ENCODE results near the gene SLIT3.

The SLIT3 gene

DNA sequence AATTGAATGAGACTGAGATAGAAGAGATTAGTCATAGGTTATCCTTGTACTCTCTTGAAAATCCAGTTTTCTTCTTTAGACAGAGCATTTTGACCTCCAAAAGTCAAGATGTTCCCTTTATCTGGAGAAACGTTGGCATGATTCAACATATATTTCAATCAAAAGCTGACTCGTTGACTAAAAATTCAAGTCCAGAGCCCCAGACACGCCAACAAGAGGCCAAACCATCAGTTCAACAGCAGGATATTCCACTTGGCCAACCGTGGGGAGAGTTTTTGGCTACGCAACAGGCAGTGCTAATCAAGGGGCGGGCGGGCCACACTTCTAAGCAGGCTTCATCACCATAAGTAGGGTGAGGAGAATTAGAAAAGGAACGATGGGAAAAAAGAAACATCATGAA lies 119.1 kb downstream of the SLIT3 start:
- no peak overlapping the region for H3K4me3 Mint-ChIP-seq
- no peaks in the 10 kb centered on the region for H3K9me3 Mint-ChIP-seq
- H3K27ac Mint-ChIP-seq, result no peak overlapping the region
- no peaks in the 10 kb centered on the region for H3K36me3 Mint-ChIP-seq (ENCODE audit: low read depth)
- TF ChIP-seq, protein P1, sequence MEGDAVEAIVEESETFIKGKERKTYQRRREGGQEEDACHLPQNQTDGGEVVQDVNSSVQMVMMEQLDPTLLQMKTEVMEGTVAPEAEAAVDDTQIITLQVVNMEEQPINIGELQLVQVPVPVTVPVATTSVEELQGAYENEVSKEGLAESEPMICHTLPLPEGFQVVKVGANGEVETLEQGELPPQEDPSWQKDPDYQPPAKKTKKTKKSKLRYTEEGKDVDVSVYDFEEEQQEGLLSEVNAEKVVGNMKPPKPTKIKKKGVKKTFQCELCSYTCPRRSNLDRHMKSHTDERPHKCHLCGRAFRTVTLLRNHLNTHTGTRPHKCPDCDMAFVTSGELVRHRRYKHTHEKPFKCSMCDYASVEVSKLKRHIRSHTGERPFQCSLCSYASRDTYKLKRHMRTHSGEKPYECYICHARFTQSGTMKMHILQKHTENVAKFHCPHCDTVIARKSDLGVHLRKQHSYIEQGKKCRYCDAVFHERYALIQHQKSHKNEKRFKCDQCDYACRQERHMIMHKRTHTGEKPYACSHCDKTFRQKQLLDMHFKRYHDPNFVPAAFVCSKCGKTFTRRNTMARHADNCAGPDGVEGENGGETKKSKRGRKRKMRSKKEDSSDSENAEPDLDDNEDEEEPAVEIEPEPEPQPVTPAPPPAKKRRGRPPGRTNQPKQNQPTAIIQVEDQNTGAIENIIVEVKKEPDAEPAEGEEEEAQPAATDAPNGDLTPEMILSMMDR (IDR thresholded peaks at IDR 0.05), result no peak
- H3K27me3 Mint-ChIP-seq (ENCODE audit: low read depth, poor library complexity), result peaks cover 3% of the 10 kb centered on the region
- no peaks in the 10 kb centered on the region for H3K4me1 Mint-ChIP-seq
- DNase-seq, result no peak

DNA sequence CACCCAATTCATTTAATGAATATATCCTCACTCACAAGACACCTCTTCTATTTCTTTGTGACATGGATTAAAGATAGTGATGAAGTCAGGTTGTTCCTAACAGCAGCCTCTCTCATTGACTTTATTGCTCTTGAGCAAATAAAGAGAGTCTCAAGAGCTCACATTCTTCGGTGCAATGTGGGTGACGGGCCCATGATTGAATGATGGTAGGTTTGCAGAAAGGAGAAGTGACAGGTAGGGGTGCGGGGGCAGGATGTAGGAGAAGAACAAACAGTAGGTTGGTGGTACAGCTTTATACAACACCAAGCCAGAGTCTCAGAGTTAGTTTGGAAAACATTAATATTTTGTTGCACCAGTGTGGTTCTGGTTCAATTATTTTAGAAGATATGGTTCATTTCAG lies 122.2 kb downstream of the SLIT3 start:
- H3K27me3 Mint-ChIP-seq (ENCODE audit: low read depth, poor library complexity), result peaks cover 8% of the 10 kb centered on the region
- H3K27ac Mint-ChIP-seq, result no peak overlapping the region
- no peak for DNase-seq
- H3K36me3 Mint-ChIP-seq (ENCODE audit: low read depth), result no peaks in the 10 kb centered on the region
- TF ChIP-seq, protein P1 (IDR thresholded peaks at IDR 0.05), result no peak
- no peaks in the 10 kb centered on the region for H3K9me3 Mint-ChIP-seq
- no peaks in the 10 kb centered on the region for H3K4me1 Mint-ChIP-seq
- no peak overlapping the region for H3K4me3 Mint-ChIP-seq

GRCh38 chr5:169178274-169178673 lies 122.7 kb downstream of the SLIT3 start:
- Mint-ChIP-seq H3K4me3 (no peak overlapping the region), H3K4me1 (no peaks in the 10 kb centered on the region), H3K36me3 (ENCODE audit: low read depth) (no peaks in the 10 kb centered on the region), H3K27ac (no peak overlapping the region), H3K9me3 (no peaks in the 10 kb centered on the region), H3K27me3 (ENCODE audit: low read depth, poor library complexity) (peaks cover 8% of the 10 kb centered on the region)
- TF ChIP-seq, protein P1 (IDR thresholded peaks at IDR 0.05), result no peak
- no peak for DNase-seq

- Mint-ChIP-seq H3K36me3 (ENCODE audit: low read depth) (no peaks in the 10 kb centered on the region), H3K4me3 (no peak overlapping the region), H3K4me1 (no peaks in the 10 kb centered on the region), H3K9me3 (no peaks in the 10 kb centered on the region), H3K27me3 (ENCODE audit: low read depth, poor library complexity) (peaks cover 11% of the 10 kb centered on the region), H3K27ac (peak overlapping the region; percentile 3)
- DNase-seq, result no peak
- TF ChIP-seq, protein P1 (IDR thresholded peaks at IDR 0.05), result no peak
Measured at GRCh38 chr5:169176709-169177694, 123.9 kb downstream of the SLIT3 start.

- no peaks in the 10 kb centered on the region for H3K36me3 Mint-ChIP-seq (ENCODE audit: low read depth)
- H3K4me1 Mint-ChIP-seq, result no peaks in the 10 kb centered on the region
- H3K9me3 Mint-ChIP-seq, result no peaks in the 10 kb centered on the region
- no peak overlapping the region for H3K4me3 Mint-ChIP-seq
- H3K27me3 Mint-ChIP-seq (ENCODE audit: low read depth, poor library complexity), result peaks cover 16% of the 10 kb centered on the region
- TF ChIP-seq, protein P1 (IDR thresholded peaks at IDR 0.05), result no peak
- H3K27ac Mint-ChIP-seq, result no peak overlapping the region
- DNase-seq, result no peak
Measured at GRCh38 chr5:169175733-169176132, 125.2 kb downstream of the SLIT3 start.

DNA sequence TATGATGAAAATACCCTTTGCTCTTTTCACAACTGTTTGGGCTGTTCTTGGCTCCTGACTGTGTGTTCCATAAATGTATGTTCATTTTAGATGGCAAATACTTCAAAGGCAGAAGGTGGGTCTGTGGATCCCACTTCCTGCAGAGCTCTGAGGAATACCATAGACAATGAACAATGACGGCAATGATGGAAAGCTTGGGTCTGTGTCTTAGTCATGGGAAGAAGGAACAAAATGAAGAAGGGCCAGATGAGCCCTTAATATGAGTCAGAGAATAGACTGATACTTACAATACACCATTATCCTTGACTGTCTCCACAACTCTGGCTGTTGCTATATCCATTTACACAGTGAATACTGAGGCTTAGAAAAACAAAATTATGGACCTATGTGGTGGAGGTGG lies 126.0 kb downstream of the SLIT3 start:
- Mint-ChIP-seq H3K4me3 (no peak overlapping the region), H3K4me1 (no peaks in the 10 kb centered on the region), H3K36me3 (ENCODE audit: low read depth) (no peaks in the 10 kb centered on the region), H3K27ac (no peak overlapping the region), H3K9me3 (no peaks in the 10 kb centered on the region), H3K27me3 (ENCODE audit: low read depth, poor library complexity) (peaks cover 18% of the 10 kb centered on the region)
- no peak for DNase-seq
- TF ChIP-seq, protein P1 (IDR thresholded peaks at IDR 0.05), result no peak

Measured in nephron progenitor cell (in vitro differentiated cells).